ENCODE results near the gene TP53TG5.
A peak's percentile ranks its signal among the peaks of the same experiment; 100 is the strongest.

Gene TP53TG5

GRCh38 chr20:45378191-45378590 is at the start of gene TP53TG5:
Gene TP53TG5, minus strand, starts transcription at chr20:45378325. Its CDS starts 89 bp downstream, at chr20:45378236.
- no peak for DNase-seq (ENCODE audit: low read depth in 2 of 2)

- DNase-seq (ENCODE audit: low read depth in 2 of 2) = no peak
Observed at GRCh38 chr20:45427236-45428149, 49.4 kb upstream of the TP53TG5 start.

- DNase-seq (ENCODE audit: low read depth in 2 of 2) = no peak
Observed at GRCh38 chr20:45426320-45427016, 48.3 kb upstream of the TP53TG5 start.

- no peak for DNase-seq (ENCODE audit: low read depth in 2 of 2)
Observed at GRCh38 chr20:45425561-45425960, 47.4 kb upstream of the TP53TG5 start.

- DNase-seq (ENCODE audit: low read depth in 2 of 2) = no peak
Observed at GRCh38 chr20:45423700-45424099, 45.6 kb upstream of the TP53TG5 start.

GRCh38 chr20:45420125-45420524 is 42.0 kb upstream of the TP53TG5 start:
- DNase-seq (ENCODE audit: low read depth in 2 of 2) = no peak

GRCh38 chr20:45419188-45420091 is 41.3 kb upstream of the TP53TG5 start:
- no peak for DNase-seq (ENCODE audit: low read depth in 2 of 2)

GRCh38 chr20:45416917-45417316 is 38.8 kb upstream of the TP53TG5 start:
- DNase-seq (ENCODE audit: low read depth in 2 of 2) = no peak

- peak; percentile 77 to 81 for DNase-seq (ENCODE audit: low read depth in 2 of 2)
Observed at GRCh38 chr20:45415822-45416637, 37.9 kb upstream of the TP53TG5 start, which contains the start of gene PIGT. Gene PIGT, plus strand, starts transcription at chr20:45416141. Its CDS starts 16 bp downstream, at chr20:45416157.

GRCh38 chr20:45413479-45413878 is 35.4 kb upstream of the TP53TG5 start:
- DNase-seq (ENCODE audit: low read depth in 2 of 2) = no peak

- DNase-seq (ENCODE audit: low read depth in 2 of 2) = no peak
Observed at GRCh38 chr20:45412653-45413052, 34.5 kb upstream of the TP53TG5 start.

- no peak for DNase-seq (ENCODE audit: low read depth in 2 of 2)
Observed at GRCh38 chr20:45410887-45411286, 32.8 kb upstream of the TP53TG5 start.

- DNase-seq (ENCODE audit: low read depth in 2 of 2) = no peak
Observed at GRCh38 chr20:45409521-45410272, 31.6 kb upstream of the TP53TG5 start.

- DNase-seq (ENCODE audit: low read depth in 2 of 2) = no peak
Observed at GRCh38 chr20:45408646-45409213, 30.6 kb upstream of the TP53TG5 start.

- DNase-seq (ENCODE audit: low read depth in 2 of 2) = no peak
Observed at GRCh38 chr20:45407783-45408645, 29.9 kb upstream of the TP53TG5 start, which contains the start of gene DBNDD2. Gene DBNDD2, plus strand, starts transcription at chr20:45408289. Its CDS starts 179 bp downstream, at chr20:45408468.

GRCh38 chr20:45407067-45407745 is 29.1 kb upstream of the TP53TG5 start:
- DNase-seq (ENCODE audit: low read depth in 2 of 2) = no peak

- DNase-seq (ENCODE audit: low read depth in 2 of 2) = peak; percentile 44 to 46
Observed at GRCh38 chr20:45406260-45407066, 28.3 kb upstream of the TP53TG5 start.
